ENCODE measurements around the gene PRR33. TPM values are rescaled to one million over a fixed set of nuclear protein-coding genes. Genes with fewer than 3 reads are reported as not detected.
A peak's percentile ranks its signal among the peaks of the same experiment; 100 is the strongest.

PRR33 gene
- total and polyA plus RNA-seq, 9 of the 15 experiments (the other 6 are each of a cell fraction or from before 2014, with no cell fraction given): not detected

- TF ChIP-seq, protein P1, sequence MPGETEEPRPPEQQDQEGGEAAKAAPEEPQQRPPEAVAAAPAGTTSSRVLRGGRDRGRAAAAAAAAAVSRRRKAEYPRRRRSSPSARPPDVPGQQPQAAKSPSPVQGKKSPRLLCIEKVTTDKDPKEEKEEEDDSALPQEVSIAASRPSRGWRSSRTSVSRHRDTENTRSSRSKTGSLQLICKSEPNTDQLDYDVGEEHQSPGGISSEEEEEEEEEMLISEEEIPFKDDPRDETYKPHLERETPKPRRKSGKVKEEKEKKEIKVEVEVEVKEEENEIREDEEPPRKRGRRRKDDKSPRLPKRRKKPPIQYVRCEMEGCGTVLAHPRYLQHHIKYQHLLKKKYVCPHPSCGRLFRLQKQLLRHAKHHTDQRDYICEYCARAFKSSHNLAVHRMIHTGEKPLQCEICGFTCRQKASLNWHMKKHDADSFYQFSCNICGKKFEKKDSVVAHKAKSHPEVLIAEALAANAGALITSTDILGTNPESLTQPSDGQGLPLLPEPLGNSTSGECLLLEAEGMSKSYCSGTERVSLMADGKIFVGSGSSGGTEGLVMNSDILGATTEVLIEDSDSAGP (CRISPR knock-in tag; IDR thresholded peaks at IDR 0.05): no peak
- TF ChIP-seq ERF (CRISPR knock-in tag; IDR thresholded peaks at IDR 0.05) (no peak), ZNF324 (CRISPR knock-in tag; IDR thresholded peaks at IDR 0.05) (no peak), JUN (IDR thresholded peaks at IDR 0.05; ENCODE audit: borderline replicate concordance, low read depth, low read length) (no peak), JUN (CRISPR knock-in tag; IDR thresholded peaks at IDR 0.05; ENCODE audit: borderline replicate concordance) (no peak), TAF15 (IDR thresholded peaks at IDR 0.05; ENCODE audit: low read depth, low read length) (no peak), ZNF217 (CRISPR knock-in tag; IDR thresholded peaks at IDR 0.05) (no peak), NBN (IDR thresholded peaks at IDR 0.05; ENCODE audit: low read depth) (0 out of 2 replicates have a peak, but pooled peaks have one; percentile 49), NFYB (IDR thresholded peaks at IDR 0.05; ENCODE audit: extremely low read depth, insufficient read length) (no peak), CBX5 (IDR thresholded peaks at IDR 0.05; ENCODE audit: borderline replicate concordance, low read depth) (no peak), MYBL2 (IDR thresholded peaks at IDR 0.05; ENCODE audit: low read depth) (no peak), MYBL2 (CRISPR knock-in tag; IDR thresholded peaks at IDR 0.05; ENCODE audit: borderline replicate concordance) (no peak), MXI1 (IDR thresholded peaks at IDR 0.05; ENCODE audit: low read depth, low read length) (no peak), HNRNPL (IDR thresholded peaks at IDR 0.05; ENCODE audit: low read depth, low read length) (no peak), ZNF311 (CRISPR knock-in tag; IDR thresholded peaks at IDR 0.05) (no peak), GTF2E2 (tag; IDR thresholded peaks at IDR 0.05) (no peak)
- TF ChIP-seq, protein P2, sequence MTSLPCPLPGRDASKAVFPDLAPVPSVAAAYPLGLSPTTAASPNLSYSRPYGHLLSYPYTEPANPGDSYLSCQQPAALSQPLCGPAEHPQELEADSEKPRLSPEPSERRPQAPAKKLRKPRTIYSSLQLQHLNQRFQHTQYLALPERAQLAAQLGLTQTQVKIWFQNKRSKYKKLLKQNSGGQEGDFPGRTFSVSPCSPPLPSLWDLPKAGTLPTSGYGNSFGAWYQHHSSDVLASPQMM (CRISPR knock-in tag; IDR thresholded peaks at IDR 0.05): no peak
- TF ChIP-seq, protein P3, sequence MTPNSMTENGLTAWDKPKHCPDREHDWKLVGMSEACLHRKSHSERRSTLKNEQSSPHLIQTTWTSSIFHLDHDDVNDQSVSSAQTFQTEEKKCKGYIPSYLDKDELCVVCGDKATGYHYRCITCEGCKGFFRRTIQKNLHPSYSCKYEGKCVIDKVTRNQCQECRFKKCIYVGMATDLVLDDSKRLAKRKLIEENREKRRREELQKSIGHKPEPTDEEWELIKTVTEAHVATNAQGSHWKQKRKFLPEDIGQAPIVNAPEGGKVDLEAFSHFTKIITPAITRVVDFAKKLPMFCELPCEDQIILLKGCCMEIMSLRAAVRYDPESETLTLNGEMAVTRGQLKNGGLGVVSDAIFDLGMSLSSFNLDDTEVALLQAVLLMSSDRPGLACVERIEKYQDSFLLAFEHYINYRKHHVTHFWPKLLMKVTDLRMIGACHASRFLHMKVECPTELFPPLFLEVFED (CRISPR knock-in tag; conservative IDR thresholded peaks at IDR 0.05): peak; percentile 64; the same call in 1 of the 2 replicates
- TF ChIP-seq, protein P4, sequence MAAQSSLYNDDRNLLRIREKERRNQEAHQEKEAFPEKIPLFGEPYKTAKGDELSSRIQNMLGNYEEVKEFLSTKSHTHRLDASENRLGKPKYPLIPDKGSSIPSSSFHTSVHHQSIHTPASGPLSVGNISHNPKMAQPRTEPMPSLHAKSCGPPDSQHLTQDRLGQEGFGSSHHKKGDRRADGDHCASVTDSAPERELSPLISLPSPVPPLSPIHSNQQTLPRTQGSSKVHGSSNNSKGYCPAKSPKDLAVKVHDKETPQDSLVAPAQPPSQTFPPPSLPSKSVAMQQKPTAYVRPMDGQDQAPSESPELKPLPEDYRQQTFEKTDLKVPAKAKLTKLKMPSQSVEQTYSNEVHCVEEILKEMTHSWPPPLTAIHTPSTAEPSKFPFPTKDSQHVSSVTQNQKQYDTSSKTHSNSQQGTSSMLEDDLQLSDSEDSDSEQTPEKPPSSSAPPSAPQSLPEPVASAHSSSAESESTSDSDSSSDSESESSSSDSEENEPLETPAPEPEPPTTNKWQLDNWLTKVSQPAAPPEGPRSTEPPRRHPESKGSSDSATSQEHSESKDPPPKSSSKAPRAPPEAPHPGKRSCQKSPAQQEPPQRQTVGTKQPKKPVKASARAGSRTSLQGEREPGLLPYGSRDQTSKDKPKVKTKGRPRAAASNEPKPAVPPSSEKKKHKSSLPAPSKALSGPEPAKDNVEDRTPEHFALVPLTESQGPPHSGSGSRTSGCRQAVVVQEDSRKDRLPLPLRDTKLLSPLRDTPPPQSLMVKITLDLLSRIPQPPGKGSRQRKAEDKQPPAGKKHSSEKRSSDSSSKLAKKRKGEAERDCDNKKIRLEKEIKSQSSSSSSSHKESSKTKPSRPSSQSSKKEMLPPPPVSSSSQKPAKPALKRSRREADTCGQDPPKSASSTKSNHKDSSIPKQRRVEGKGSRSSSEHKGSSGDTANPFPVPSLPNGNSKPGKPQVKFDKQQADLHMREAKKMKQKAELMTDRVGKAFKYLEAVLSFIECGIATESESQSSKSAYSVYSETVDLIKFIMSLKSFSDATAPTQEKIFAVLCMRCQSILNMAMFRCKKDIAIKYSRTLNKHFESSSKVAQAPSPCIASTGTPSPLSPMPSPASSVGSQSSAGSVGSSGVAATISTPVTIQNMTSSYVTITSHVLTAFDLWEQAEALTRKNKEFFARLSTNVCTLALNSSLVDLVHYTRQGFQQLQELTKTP (IDR thresholded peaks at IDR 0.05; ENCODE audit: low read depth in 1 of 2, partially characterized antibody in 2 of 2): no peak
- TF ChIP-seq, protein P5, sequence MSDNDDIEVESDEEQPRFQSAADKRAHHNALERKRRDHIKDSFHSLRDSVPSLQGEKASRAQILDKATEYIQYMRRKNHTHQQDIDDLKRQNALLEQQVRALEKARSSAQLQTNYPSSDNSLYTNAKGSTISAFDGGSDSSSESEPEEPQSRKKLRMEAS (CRISPR knock-in tag; IDR thresholded peaks at IDR 0.05): peak; percentile 56; the same call in 1 of the 2 replicates
Measured at GRCh38 chr11:1844221-1845094, 47.2 kb downstream of the PRR33 start (continued).

Measured in K562 (cell line).